GM18861 (cell line): ENCODE data around the gene MSRB1.
A peak's percentile ranks its signal among the peaks of the same experiment; 100 is the strongest.
"Not testable (repeated sequence)": the region's sequence is repeated elsewhere in the genome, so short reads cannot be mapped to it uniquely, and the experiment has no call there.

Experiments
- ATAC-seq: cut with Tn5 transposase; IDR thresholded peaks from one replicate; pipeline ENCODE4 v1.9.1; 2021; ENCODE audit not compliant: unreplicated experiment

Gene MSRB1

DNA sequence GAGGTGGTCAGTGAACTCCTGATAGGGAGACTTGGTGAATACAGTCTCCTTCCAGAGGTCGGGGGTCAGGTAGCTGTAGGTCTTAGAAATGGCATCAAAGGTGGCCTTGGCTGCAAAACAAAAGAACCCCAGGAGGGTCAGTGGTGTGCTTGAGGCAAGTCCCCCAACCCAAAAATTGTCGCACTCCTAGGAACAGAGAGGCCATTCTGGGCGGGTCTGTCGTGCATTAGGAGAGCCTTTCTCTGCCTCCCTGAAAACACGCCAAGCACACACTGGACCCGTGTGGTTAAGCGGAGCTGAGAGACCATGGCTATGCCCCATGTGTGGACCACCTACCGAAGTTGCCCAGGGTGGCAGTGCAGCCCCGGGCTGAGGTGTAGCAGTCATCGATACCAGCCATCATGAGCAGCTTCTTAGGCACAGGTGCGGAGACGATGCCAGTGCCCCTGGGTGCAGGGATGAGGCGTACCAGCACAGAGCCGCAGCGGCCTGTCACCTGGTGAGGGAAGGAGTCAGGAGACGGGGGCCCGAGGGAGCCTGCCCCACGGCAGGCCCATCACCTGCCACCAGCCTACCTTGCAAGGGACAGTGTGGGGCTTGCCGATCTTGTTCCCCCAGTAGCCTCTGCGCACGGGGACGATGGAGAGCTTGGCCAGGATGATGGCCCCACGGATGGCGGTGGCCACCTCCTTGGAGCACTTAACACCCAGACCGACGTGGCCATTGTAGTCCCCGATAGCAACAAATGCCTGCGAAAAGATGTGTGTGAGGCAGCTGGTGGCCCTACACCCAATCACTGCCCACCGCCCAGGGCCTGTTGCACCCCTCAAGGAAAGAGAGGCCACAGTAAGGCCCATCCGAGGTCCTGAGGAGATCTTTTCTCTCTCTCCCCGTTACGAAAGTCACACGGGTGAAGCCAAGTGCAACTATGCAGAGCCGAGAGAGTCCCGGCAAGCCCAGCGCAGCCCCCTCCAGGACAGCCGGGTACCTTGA is 19.5 kb upstream of the MSRB1 start:
- ATAC-seq, result not testable (repeated sequence)

GRCh38 chr16:1961651-1962067 is 18.7 kb upstream of the MSRB1 start:
- ATAC-seq, result no peak

- no peak for ATAC-seq
Measured at GRCh38 chr16:1960665-1961630, 17.9 kb upstream of the MSRB1 start.

- ATAC-seq, result peak; percentile 70
Measured at GRCh38 chr16:1959269-1960039, 16.5 kb upstream of the MSRB1 start, which contains the start of gene NDUFB10. NDUFB10 (plus strand) TSS chr16:1959538; CDS start chr16:1959625, 87 bp downstream.

GRCh38 chr16:1958715-1959268 is 15.8 kb upstream of the MSRB1 start:
- no peak for ATAC-seq

- ATAC-seq, result not testable (repeated sequence)
Measured at GRCh38 chr16:1958143-1958491, 15.1 kb upstream of the MSRB1 start.

DNA sequence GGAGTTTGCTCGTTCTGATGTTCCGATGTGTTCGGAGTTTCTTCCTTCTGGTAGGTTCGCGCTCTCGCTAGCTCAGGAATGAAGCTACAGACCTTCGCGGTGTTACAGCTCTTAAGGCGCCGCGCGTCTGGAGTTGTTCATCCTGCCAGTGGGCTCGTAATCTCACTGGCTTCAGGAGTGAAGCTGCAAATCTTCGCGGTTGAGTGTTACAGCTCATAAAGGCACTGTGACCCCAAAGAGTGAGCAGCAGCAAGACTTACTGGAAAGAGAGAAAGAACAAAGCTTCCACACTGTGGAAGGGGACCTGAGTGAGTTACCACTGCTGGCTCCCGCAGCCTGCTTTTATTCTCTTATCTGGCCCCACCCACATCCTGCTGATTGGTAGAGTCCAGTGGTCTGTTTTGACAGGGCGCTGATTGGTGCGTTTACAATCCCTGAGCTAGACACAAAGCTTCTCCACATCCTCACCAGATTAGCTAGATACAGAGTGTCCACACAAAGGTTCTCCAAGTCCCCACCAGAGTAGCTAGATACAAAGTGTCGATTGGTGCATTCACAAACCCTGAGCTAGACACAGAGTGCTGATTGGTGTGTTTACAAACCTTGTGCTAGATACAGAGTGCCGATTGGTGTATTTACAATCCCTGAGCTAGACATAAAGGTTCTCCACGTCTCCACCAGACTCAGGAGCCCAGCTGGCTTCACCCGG is 14.6 kb upstream of the MSRB1 start:
- not testable (repeated sequence) for ATAC-seq

- ATAC-seq, result no peak
Measured at GRCh38 chr16:1953734-1954133, 10.7 kb upstream of the MSRB1 start.

- no peak for ATAC-seq
Measured at GRCh38 chr16:1950559-1950958, 7.6 kb upstream of the MSRB1 start.

DNA sequence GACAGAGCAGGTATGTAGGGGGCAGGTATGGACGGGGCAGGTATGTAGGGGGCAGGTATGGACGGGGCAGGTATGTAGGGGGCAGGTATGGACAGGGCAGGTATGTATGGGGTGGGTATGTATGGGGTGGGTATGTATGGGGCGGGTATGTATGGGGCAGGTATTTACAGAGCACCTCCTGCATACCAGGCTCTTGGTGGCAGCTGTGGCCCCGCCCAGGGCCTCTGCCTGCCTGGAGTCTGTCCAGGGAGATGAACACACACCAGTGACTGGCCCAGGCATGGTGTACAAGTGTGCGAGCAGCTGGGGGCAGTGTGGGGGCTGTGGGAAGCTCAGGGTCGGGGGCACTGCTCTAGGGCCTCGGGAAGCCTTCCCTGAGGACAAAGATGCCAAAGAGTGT is 7.0 kb upstream of the MSRB1 start:
- ATAC-seq, result no peak

- no peak for ATAC-seq
Measured at GRCh38 chr16:1949507-1949906, 6.5 kb upstream of the MSRB1 start.

- ATAC-seq, result no peak
Measured at GRCh38 chr16:1947369-1947670, 4.3 kb upstream of the MSRB1 start.

- ATAC-seq, result no peak
Measured at GRCh38 chr16:1946495-1947368, 3.7 kb upstream of the MSRB1 start.

DNA sequence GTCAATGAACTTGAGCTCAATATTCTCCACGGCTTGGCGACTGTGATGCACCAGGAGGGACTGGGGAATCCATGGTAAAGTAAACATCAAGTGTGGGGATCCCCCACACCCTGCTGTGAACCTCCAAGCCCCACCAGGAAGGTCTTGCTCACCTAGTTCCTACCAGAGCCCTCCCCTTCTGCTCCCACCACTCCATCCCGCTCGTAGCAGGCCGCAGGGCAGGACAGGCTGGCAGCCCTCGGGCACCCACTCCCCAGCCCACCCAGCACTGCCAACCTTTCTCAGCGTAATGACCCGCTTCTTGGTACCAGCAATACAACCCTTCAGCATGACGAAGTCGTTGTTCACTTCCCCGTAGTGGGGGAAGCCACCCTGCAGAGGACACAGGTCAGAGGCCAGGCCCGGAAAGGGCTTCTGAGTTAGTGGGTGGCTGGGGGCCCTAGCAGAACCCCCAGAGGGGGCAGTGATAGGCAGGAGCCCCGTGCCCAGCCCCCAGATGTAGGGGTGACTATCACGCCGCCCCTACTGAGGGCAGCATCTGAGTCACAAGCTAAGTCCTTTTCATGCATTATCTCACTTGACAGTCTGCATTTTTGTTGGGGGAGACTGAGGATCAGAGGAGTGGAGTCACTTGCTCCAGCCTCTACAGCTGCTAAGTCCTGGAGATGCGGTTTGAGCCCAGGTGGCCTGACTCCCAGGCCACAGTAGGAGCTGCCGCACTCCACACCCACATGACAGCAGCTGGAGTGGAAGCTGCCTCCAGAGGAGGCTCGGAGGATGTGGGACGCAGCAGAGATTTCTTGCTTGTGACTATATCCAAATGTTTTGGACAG is 2.8 kb upstream of the MSRB1 start:
- no peak for ATAC-seq

DNA sequence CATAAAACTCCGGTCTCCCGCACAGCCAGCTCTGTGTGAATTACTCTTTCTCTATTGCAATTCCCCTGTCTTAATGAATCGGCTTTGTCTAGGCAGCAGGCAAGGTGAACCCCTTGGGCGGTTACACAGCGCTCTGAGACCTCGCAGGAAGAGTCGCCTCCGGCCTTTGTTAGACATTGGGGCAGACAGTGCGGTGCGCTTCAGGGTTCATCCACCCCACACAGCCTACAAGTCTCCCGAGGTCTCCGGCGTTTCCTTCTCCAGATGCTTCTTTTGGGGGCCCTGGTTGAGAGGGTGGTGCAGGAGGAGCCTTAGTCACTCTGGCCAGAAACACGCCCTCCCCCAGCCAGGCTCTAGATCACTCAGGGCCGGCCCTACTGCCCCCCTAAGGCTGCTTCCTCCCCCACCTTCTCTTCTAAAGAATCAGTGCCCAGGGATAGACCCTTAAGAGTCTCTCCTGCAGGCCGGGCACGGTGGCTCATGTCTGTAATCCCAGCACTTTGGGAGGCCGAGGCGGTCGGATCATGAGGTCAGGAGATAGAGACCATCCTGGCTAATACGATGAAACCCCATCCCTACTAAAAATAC is 1.7 kb upstream of the MSRB1 start:
- no peak for ATAC-seq

DNA sequence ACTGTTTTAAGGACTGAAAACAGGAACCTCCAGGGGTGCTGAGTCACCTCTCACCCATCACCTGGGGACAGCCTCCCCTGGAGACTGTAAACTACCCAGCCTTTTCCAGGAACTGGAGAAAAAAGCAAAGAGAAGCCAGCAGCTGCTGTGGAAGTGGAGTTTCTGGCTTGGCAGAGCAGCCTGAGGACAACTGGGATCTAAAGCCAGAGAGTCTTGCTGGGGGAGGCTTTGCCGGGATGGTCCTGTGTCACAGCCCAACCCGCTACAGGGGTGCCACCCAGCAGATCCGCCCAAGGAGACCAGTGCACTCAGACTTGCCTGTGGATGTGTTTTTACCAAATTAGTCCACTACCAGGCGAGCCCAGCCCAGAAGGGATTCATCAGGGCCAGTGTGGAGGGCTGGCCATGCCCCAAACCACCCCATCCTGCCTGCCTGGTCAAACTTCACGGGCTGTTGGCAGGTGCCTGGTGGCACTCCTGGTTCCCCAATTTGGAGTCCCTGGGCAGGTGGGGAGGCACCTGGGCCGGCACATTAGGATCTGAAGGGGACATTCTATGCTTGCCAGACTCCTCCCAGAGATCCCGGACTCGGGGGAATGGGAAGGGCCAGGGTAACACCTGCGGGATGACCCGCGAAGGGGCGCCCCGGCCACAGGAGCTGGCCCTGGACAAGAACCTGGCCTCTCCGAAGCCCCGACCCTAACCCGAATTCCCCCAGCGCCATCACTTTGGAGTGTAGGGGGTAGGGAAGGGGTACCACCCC is 771 bp downstream of the MSRB1 start:
- ATAC-seq, result no peak
